Epithelial cell of prostate (primary cell): ENCODE measurements around the gene BEAN1.
"Not testable (repeated sequence)": the region's sequence is repeated elsewhere in the genome, so short reads cannot be mapped to it uniquely, and the experiment has no call there.

Experiments used
- DNase-seq: peaks from one replicate; pipeline ENCODE4 v3.0.0-alpha.2; 2011; ENCODE audit warnings: low read depth, low spot score
- H3K27ac ChIP-seq: fragments of 450-650 bp; 2 replicates; pipeline ENCODE4 v1.5.1; 2017; ENCODE audit warnings: mild to moderate bottlenecking

Gene BEAN1

DNA sequence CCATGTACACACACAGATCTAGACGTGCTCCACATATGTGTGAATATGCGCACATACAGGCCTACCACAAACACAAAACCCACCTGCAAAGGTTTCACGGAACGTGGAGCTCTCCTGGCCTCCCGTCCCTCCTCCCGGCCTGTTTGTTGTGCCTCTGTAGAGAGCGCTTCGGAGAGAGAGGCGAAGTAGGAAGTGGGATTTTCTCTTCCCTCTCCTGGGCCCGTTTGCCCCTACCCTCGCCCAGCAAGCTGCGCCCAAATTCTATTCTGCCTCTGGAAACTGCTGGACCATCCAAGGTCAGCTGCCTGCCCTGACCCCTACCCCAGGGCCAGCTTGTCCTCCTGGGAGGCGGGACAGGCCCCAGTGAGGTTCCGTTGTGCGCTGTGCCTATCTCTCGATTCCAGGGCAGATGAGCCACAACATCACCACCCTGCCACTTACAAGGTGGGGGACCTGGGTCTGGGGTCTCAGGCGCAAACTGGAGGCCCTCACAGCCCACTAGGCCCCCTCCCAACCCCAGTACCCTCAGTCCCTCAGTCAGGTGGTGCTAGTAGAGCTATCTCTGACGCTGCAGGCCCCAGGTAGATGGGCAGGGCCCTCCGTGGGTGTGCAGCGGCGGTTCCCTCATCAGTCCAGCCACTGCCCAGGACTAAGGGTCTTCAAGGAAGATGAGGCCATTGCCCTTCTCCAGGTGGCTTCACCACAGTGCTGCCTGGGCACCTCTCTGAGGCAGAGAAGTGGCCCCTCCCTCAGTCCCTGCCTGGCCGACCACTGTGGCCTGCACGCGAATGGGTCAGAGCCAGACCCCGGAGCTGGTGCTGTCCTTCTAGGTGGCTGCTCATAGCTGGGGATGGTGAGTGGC is 54.2 kb downstream of the BEAN1 start:
- H3K27ac ChIP-seq: no peak overlapping the region
- DNase-seq: no peak

DNA sequence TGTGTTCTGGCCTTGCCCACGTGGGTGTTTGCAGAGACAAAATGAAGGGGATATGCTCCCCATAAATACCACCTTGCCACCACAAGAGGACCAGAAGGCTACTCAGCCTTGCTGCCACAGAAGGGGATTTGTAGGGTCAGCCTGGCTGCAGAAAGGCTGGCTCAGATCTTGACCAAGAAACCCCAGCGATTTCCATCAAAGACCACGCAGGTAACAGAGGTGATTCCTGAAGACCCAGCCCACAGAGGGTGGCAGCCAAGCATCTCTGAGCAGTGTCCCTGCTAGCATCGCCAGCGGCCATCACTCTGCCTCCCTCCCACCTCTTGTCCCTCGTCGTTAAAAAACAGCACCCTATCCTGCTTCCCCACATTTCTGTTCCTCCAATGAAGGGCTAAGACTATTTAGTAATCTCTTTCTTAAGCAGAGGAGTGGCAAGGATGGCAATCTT is 54.9 kb downstream of the BEAN1 start:
- no peak overlapping the region for H3K27ac ChIP-seq
- no peak for DNase-seq

DNA sequence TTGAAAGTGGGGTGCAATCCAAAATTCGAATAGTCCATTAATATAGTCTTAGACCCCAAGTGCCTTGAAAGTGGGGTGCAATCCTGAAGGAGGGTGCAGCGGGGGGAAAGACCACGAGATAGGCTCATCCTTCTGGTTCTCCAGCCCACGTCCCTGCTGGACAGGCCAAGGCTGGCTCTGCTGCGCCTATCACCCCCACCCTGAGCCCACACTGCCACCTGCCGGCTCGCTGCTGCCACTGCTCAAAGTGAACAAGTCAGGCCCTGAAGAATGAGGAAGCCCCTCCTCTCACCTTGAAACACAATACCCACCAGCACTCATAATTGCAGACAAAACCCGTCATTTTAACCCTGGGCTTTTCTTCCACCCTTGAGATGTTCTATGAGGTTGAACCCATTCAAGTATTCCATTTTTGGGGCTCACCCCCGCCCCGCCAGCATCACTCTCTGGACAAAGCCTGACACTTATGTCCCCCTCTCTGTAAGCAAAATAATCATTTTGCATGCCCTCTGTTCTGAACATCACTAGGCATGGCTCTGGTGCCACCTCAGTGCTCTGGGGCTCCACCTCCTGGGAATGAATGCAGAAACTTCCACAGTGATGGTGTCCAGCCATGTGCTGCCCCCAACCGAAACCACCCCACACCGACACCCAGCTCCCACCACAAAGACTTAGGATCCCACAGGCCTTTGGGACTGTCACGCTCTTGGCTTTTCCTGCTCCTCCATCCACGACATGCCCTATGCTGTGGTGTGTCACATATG is 56.8 kb downstream of the BEAN1 start:
- no peak overlapping the region for H3K27ac ChIP-seq
- no peak for DNase-seq

DNA sequence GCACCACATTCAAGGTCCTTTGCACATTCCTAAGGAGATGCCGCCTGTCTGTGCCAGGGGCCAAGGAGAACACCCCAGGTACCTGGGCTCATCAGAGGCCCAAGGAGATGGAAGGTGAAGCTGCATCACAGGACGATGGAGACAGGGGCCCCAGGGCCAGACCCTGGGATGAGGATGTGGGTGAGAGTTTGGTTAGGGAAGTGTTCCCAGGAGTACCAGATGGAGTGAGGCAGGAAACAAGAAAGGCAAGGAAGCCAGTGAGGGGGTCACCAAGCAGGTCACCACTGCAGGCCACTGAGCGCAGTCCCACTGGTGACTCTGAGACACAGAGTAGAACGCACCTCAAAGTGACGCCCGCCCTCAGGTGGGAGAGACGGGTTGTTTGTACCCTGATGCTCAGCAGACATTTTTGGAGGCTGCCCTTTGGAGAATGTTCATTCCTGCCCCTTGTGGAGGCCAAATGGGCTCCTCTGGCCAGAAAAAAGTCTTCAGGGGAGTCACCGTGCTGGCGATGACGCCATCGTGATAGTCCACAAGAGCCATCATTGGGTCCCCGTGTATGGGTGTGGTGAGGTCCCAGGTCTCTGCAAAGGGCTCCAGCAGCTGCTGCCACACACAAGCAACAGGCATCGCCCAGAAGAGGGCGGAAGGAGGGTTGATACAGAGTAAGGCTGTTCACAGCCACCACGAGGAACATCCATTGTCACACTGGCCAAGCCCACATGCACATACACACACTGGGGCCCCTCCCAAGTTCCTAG is 57.5 kb downstream of the BEAN1 start:
- H3K27ac ChIP-seq: no peak overlapping the region
- no peak for DNase-seq

DNA sequence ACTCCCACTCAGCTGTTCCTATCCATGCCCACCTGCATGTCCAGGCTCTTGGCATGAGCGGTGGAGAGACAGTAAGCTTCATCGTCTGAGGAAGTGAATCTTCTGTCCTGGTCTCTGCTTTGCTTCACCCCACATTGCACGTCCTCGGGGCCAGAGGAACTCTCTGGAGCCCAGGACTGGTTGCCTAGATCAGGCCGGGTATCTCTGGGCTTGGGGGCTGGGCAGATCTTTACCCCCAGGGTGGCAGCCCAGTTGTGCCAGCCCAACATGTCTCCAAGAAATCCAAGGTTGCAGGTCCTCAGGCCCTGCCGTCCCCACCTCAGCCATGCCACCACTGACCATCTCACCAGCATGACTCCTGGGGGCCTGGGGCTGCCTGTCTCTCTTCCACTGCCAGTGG is 58.3 kb downstream of the BEAN1 start:
- DNase-seq: no peak
- H3K27ac ChIP-seq: no peak overlapping the region

DNA sequence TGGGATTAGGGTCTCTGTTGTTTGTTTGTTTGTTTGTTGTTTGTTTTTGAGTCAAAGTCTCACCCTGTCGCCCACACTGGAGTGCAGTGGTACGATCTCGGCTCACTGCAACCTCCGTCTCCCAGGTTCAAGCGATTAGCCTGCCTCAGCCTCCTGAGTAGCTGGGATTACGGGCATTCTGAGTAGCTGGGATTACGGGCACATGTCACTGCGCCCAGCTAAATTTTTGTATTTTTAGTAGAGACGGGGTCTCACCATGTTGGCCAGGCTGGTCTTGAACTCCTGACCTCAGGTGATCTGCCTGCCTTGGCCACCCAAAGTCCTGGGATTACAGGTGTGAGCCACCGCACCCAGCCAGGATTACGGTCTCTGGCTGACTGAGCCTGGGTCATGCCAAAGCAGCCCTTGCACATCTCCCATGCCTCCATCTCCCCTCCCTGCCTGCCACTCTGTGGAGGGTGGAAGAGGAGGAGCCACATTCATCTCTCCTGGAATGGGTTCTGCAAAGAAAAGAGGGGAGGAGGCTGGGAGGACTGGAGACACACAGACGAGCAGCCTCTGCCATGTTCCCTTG is 59.2 kb downstream of the BEAN1 start:
- H3K27ac ChIP-seq: no peak overlapping the region
- no peak for DNase-seq

DNA sequence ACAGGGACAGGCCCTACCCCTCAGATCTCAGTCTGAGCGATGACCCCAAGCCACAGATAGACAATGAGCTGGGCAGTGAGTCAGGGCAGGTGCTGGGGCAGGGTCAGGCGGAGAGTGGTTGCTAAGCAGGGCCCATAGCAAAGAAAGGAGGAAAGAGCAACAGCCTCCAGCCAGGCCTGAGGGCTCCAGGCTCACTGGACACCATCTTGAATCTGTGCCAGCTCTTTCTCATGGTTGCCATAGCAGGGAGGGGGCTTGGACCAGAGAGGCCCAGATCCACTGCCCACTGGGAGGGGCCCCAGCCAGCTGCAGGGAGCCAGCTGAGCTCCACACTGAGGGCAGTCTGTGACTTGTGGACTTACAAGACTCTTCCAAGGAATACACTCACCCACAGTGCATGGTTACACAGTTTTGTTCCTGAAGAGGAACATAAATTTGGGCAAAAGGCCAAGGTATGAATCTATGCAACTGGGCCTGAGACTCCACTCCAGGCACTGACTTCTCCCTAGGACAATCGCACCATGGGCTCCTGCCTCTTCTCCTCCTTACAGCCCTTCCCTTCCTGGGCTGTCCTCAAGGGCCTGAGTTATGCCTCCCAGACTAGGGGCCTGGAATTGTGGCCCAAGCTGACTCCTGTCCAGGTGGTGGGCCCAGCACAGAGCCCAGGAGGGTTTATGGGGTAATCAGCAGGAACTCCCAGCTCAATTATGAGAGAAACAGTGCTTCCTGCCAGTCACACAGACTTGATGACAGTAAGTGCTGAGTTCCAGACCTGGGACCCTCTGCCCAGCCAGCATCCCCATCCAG is 59.9 kb downstream of the BEAN1 start:
- H3K27ac ChIP-seq: no peak overlapping the region
- no peak for DNase-seq

DNA sequence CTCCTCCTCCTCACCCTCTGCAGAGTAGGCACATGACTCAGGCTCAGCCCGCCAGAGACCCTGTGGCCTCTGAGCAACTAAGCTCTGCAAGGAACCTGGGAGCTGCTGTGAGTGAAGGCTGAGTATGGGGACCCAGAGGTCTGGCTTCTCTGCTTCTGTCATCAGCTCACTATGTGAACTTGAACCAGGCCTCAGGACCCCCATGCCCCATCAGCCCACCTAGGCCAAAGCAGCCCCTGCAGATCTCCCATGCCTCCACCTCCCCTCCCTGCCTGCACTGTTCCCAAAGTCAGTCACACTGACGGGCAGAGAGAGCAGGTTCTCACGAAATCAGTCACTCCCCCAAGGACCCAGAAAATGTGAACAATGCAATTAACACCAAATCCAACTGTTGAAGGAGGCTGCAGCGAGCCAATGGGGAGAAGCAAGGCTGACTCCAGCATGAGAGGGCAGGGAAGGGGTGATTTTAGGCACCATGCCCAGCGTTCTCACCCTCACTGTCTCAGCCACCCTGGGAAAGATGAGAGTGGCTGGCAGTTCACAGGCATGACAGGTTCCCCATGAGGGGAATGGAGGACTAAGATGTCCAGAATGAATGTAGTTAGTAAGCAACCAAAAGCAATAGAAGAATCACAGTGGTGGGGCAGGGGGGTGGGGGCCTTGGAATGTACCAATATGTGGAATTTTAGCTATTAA is 60.6 kb downstream of the BEAN1 start:
- H3K27ac ChIP-seq: no peak overlapping the region
- DNase-seq: no peak

DNA sequence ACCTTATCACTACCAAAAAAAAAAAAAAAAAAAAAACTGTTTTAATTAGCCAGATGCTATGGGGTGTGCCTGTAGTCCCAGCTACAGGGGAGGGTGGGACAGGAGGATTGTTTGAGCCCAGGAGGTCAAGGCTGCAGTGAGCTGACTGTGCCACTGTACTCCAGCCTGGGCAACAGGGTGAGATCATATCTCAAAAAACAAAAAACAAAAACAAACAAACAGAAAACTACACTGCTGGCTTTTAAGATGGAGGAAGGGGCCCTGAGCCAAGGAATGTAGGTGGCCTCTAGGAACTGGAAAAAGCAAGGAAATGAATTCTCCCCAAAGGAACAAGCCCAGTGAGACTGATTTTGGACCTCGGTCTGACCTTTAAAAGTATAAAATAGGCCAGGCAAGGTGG is 61.4 kb downstream of the BEAN1 start:
- no peak overlapping the region for H3K27ac ChIP-seq
- DNase-seq: no peak

DNA sequence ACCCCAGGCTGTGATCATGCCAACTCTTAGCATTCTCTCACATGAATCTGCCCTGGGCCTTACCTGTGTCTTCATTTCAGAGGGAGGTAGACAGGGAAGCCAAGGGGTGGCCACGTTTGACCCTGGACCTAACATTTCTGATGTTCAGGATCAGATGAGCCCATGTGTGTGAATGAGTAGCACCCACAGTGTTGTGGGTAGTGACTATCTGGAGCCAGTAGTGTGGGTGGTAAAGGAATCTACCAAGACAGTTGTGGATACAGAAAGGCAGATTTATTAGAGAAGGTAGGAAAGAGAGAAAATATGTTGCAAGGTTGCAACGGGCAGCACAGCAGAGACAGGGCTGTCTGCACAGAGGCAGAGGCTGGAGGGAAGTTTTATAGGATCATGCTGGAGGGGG is 62.3 kb downstream of the BEAN1 start:
- no peak for DNase-seq
- no peak overlapping the region for H3K27ac ChIP-seq

DNA sequence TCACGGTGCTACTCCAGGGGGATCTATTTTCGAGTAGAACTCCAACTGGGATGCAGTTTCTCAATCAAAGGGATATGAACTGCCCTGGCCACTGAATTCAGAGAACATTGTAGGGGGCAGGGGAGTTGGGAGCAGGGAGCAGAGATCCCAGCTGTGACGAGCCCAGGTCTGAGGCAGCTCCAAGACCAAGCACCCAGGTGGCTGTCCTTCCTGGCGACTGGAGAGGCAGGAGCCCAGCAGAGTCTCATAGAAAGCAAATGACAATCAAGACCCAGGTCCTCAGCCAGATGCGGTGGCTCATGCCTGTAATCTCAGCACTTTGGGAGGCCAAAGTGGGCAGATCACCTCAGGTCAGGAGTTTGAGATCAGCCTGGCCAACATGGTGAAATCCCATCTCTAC is 62.7 kb downstream of the BEAN1 start:
- DNase-seq: no peak
- no peak overlapping the region for H3K27ac ChIP-seq

DNA sequence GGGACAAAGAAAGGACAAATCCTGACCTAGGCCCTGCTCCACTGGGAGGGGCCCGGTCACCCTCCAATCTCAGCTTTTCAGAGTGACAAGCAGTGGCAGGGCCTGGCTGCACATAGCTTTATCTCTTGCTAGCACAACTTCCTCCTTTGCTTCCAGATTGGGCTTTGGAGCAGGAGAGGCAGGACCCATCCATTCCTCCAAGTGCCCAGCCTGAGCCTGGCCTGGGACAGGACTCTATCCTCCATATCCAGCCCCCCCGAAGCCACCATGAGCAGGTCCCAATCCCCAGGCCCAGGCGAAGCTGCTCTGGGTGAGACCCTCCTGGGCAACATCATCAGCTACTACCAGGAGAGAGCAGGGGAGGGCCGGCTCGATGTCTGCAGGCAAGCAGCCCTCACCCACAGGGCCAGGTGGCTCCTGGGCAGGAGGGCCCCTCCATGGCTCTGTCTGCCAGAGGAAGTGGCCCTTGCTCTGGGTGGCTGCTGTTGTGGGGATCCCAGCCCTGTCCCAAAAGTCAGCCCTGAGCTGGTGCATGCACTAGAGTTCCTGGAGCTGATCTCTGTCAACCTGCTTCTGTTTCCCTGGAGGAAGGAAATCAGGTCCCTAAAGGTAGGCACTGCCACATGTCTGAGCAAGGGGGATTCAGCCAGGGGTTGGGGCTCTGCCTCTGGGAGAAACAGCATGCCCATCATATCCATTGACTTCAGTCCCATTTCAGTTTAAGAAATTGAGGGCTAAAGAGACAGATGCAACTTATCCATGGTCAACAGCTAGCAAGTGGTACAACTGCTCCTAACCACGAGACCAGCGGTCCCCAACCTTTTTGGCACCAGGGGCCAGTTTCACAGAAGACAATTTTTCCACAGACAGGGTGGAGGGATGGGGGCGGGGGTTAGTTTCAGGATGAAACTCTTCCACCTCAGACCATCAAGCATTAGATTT is 64.0 kb downstream of the BEAN1 start:
- no peak for DNase-seq

DNA sequence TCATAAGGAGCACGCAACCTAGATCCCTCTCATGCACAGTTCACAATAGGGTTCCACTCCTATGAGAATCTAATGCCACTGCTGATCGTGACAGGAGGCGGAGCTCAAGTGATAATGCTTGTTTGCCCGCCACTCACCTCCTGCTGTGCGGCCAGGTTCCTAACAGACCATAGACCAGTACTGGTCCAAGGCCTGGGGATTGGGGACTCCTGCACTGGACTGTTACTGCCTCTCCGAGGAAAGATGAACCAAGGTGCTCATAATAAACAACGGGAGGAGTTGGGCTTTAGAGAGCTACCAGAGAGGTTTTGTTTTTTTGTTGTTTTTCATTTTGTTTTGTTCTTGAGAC is 64.6 kb downstream of the BEAN1 start:
- no peak overlapping the region for H3K27ac ChIP-seq
- DNase-seq: no peak

More for the DNA sequence above, 64.0 kb downstream of the BEAN1 start:
- H3K27ac ChIP-seq: no peak overlapping the region

DNA sequence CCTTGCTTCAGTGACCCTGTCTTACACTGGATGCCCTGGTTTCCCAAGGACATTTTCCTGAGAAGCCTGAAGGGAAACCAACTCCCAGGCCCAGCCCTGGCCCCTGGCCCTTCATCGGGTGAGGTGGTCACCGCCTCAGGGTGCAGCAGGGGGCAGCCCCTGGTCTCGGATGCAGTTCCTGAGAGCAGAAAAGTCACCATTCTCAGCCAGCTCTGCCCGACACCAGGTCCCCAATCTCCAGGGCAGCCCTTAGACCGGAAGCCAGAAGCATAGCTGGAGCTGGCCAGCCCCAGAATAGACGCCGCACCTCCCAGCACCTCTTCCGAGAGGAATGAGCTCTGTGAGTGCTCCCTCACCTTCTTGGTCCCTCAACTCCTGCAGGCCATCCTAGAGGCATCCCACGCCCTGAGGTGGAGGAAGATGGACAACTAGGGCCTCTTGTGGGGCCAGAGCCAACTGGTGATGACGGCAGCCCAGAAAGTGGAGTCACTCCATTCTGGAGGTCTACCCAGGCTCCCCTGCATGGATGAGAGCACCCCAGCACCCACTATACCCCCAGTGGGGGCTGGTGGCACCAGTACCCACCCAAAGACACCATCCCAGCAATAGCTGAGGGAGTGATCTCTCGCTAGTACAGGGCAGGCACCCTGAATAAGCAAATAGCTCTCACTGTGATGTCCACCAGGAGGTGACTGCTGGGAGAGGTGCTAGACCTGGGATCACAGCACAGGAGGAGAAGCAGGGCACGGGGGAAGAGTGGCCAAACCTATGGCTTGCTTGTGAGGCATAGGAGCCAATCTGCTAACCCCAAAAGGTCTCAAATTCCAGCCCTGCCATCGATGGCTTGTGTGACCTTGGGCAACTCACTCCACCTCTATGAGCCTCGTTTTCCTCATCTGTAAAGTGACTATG is 66.7 kb downstream of the BEAN1 start:
- no peak overlapping the region for H3K27ac ChIP-seq
- no peak for DNase-seq

DNA sequence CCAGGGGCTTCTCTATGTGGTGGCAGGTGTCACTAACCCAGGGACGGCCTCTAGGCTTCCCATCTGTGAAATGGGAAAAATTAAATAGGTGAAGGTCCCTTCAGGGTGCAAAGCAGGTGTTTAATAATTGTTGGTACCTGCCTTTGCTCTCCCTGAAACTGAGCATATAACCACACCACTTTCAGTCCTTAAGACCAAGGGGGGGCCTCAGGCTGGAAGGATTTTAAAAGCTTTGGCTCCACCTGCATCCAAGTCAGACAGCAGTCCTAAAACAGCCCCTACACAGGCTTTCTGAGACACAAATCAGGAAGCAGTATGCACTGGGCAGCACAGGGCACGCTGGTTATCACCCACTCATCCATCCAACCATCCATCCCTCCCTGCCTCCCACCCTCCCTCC is 67.8 kb downstream of the BEAN1 start:
- no peak for DNase-seq
- H3K27ac ChIP-seq: no peak overlapping the region

DNA sequence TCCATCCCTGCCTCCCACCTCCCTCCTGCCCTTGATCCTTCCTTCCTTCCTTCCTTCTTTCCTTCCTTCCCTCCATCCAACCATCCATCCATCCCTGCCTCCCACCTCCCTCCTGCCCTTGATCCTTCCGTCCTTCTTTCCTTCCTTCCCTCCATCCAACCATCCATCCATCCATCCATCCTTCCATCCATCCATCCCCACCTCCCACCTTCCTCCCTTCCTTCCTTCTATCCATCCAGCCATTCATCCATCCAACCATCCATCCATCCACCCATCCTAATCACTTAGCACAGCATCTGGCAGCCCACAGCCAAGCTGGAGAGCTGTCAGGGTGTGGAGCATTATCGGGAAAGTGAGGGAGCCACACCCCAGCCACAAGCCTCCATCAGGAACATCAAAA is 68.3 kb downstream of the BEAN1 start:
- H3K27ac ChIP-seq: no peak overlapping the region
- no peak for DNase-seq

DNA sequence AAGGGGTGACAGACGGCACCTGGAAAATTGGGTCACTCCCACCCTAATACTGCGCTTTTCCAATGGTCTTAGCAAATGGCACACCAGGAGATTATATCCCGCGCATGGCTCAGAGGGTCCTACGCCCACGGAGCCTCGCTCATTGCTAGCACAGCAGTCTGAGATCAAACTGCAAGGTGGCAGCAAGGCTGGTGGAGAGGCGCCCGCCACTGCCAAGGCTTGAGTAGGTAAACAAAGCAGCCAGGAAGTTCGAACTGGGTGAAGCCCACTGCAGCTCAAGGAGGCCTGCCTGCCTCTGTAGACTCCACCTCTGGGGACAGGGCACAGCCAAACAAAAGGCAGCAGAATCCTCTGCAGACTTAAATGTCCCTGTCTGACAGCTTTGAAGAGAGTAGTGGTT is 69.1 kb downstream of the BEAN1 start:
- not testable (repeated sequence) for DNase-seq, H3K27ac ChIP-seq
